Kidney epithelial cell (primary cell): ENCODE data around the gene FAM13A. TPM values are rescaled to one million over a fixed set of nuclear protein-coding genes. Genes with fewer than 3 reads are reported as not detected.

Experiments used
- DNase-seq: peaks from one replicate; pipeline ENCODE4 v3.0.0-alpha.2; 2010; ENCODE audit warnings: low read depth
- H3K27me3 ChIP-seq: 2 replicates; pipeline ENCODE4 v1.6.0; 2011; ENCODE audit warnings: low read length; ENCODE audit not compliant: control insufficient read depth, insufficient read depth
- H3K36me3 ChIP-seq: 2 replicates; pipeline ENCODE4 v1.5.1; 2011; ENCODE audit warnings: low read length; ENCODE audit not compliant: control insufficient read depth, insufficient read depth
- H3K4me3 ChIP-seq: 2 replicates; pipeline ENCODE4 v1.5.1; 2011; ENCODE audit warnings: low read depth, mild to moderate bottlenecking, control low read depth, low read length
- total RNA-seq: library from RNA; depleted of rRNA; stranded (reverse); fragments of >200 nt; gene quantifications from 2 replicates; pipeline ENCODE4 v1.2.3, GENCODE V29; 2015
- TF ChIP-seq, protein P1 (sequence below): IDR thresholded peaks from 2 replicates; pipeline ENCODE4 v1.5.1; 2011; ENCODE audit warnings: mild to moderate bottlenecking, moderate library complexity, low read length, control low read depth, inconsistent platforms; ENCODE audit not compliant: insufficient read depth, poor library complexity, severe bottlenecking

The FAM13A gene
- total RNA-seq, 1 donor from 2014 or later, result 3.4 TPM

DNA sequence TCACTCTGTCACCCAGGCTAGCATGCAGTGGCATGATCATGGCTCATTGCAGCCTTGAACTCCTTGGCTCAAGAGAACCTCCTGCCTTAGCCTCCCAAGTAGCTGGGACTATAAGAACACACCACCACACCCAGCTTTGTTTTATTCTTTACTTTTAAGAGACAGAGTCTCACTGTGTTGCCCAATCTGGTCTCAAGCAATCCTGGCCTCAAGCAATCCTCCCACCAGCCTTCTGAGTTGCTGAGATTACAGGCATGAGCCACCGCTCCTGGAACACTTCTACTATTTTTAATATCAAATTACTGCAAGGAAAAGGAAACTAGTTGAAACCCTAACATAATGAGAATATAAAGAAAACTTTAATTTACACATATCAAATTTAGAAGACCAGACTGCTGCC lies 85.4 kb downstream of the FAM13A start:
- H3K36me3 ChIP-seq, result no peaks in the 10 kb centered on the region
- TF ChIP-seq, protein P1, sequence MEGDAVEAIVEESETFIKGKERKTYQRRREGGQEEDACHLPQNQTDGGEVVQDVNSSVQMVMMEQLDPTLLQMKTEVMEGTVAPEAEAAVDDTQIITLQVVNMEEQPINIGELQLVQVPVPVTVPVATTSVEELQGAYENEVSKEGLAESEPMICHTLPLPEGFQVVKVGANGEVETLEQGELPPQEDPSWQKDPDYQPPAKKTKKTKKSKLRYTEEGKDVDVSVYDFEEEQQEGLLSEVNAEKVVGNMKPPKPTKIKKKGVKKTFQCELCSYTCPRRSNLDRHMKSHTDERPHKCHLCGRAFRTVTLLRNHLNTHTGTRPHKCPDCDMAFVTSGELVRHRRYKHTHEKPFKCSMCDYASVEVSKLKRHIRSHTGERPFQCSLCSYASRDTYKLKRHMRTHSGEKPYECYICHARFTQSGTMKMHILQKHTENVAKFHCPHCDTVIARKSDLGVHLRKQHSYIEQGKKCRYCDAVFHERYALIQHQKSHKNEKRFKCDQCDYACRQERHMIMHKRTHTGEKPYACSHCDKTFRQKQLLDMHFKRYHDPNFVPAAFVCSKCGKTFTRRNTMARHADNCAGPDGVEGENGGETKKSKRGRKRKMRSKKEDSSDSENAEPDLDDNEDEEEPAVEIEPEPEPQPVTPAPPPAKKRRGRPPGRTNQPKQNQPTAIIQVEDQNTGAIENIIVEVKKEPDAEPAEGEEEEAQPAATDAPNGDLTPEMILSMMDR, result no peak
- no peak overlapping the region for H3K4me3 ChIP-seq
- no peaks in the 10 kb centered on the region for H3K27me3 ChIP-seq
- DNase-seq, result no peak

GRCh38 chr4:88969746-88970145 lies 87.2 kb downstream of the FAM13A start:
- TF ChIP-seq, protein P1, result no peak
- no peaks in the 10 kb centered on the region for H3K27me3 ChIP-seq
- no peak overlapping the region for H3K4me3 ChIP-seq
- no peaks in the 10 kb centered on the region for H3K36me3 ChIP-seq
- no peak for DNase-seq

- TF ChIP-seq, protein P1, result no peak
These were observed 87.7 kb downstream of the FAM13A start for GRCh38 chr4:88969271-88969670.

GRCh38 chr4:88967883-88968331 lies 89.1 kb downstream of the FAM13A start:
- no peak for DNase-seq
- no peak overlapping the region for H3K4me3 ChIP-seq
- H3K36me3 ChIP-seq, result no peaks in the 10 kb centered on the region
- no peaks in the 10 kb centered on the region for H3K27me3 ChIP-seq
- TF ChIP-seq, protein P1, result no peak

More at GRCh38 chr4:88969271-88969670, 87.7 kb downstream of the FAM13A start:
- Histone ChIP-seq H3K27me3 (no peaks in the 10 kb centered on the region), H3K36me3 (no peaks in the 10 kb centered on the region), H3K4me3 (no peak overlapping the region)
- no peak for DNase-seq

DNA sequence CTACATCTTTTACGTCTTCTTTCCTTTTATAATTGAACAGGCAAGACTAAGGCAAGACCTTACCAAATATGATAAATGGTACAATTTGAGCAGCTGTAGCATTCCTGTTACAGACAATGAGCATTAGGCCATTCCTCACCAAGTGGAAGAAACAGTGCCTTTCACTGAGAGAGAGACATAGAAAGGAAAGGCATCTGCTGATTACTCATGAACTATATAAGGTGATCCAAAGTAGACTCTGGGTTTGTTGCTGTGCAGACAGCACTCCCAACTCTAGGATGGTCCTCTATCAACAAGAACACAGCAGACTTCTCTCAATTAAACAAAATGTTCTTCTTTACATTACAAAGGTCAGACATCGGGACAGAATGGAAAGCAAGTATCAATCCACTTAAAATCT lies 91.9 kb downstream of the FAM13A start:
- TF ChIP-seq, protein P1, result no peak
- DNase-seq, result no peak
- H3K27me3 ChIP-seq, result no peaks in the 10 kb centered on the region
- no peak overlapping the region for H3K4me3 ChIP-seq
- no peaks in the 10 kb centered on the region for H3K36me3 ChIP-seq

DNA sequence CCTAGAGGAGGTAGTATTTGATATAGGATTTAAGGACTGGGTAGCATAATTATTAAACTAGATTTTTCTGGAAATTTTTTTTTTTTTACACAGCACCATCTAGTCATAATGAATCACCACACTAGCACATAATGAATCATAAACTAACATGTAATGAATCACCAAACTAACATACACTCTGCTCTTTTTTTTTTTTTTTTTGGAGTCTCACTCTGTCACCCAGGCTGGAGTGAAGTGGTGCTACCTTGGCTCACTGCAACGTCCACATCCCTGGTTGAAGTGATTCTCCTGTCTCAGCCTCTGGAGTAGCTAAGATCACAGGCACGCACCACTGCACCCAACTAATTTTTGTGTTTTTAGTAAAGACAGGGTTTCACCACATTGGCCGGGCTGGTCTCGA lies 92.5 kb downstream of the FAM13A start:
- H3K27me3 ChIP-seq, result no peaks in the 10 kb centered on the region
- DNase-seq, result no peak
- TF ChIP-seq, protein P1, result no peak

More for the DNA sequence above, 92.5 kb downstream of the FAM13A start:
- Histone ChIP-seq H3K36me3 (no peaks in the 10 kb centered on the region), H3K4me3 (no peak overlapping the region)
